K562 (cell line): ENCODE results near the gene UBR3. TPM values are rescaled to one million over a fixed set of nuclear protein-coding genes. Genes with fewer than 3 reads are reported as not detected.

Experiments used
- ADNP ChIP-seq: fragments of 200-800 bp; sonication (Bioruptor generic); IDR thresholded peaks from 2 replicates; pipeline ENCODE4 v1.6.1; 2016; ENCODE audit warnings: missing genetic modification characterization, missing compliant biosample characterization
- CBFA2T2 ChIP-seq: fragments of 450-650 bp; conservative IDR thresholded peaks from 2 replicates; pipeline ENCODE4 v1.6.1; 2017; ENCODE audit warnings: mild to moderate bottlenecking
- CBX1 ChIP-seq: sonication (generic); IDR thresholded peaks from 2 replicates; pipeline ENCODE4 v1.6.1; 2016; ENCODE audit warnings: antibody characterized with exemption, low read depth, mild to moderate bottlenecking
- ELF2 ChIP-seq: fragments of 250-450 bp; sonication (Bioruptor Pico); IDR thresholded peaks from 2 replicates; pipeline ENCODE4 v1.5.0; 2021; ENCODE audit warnings: mild to moderate bottlenecking
- ETS1 ChIP-seq: conservative IDR thresholded peaks from 2 replicates; pipeline ENCODE4 v1.6.1; 2011; ENCODE audit warnings: low read depth, mild to moderate bottlenecking, low read length; ENCODE audit not compliant: control insufficient read depth
- ETV5 ChIP-seq: sonication (generic); formaldehyde crosslinking; IDR thresholded peaks from 2 replicates; pipeline ENCODE4 v1.4.0; 2020; ENCODE audit warnings: low read depth, mild to moderate bottlenecking, missing genetic modification reagents
- HSF4 ChIP-seq: fragments of 250-450 bp; sonication (Bioruptor Pico); IDR thresholded peaks from 2 replicates; pipeline ENCODE4 v2.1.2; 2022; ENCODE audit warnings: mild to moderate bottlenecking, moderate library complexity, borderline replicate concordance
- IRF9 ChIP-seq: fragments of 450-650 bp; IDR thresholded peaks from 2 replicates; pipeline ENCODE4 v1.6.1; 2016; ENCODE audit warnings: missing biosample characterization, missing genetic modification characterization
- KDM2B ChIP-seq: fragments of 250-450 bp; sonication (Bioruptor Pico); IDR thresholded peaks from 2 replicates; pipeline ENCODE4 v1.8.0; 2021; ENCODE audit warnings: mild to moderate bottlenecking, moderate library complexity
- NCOR1 ChIP-seq: fragments of 450-650 bp; IDR thresholded peaks from 2 replicates; pipeline ENCODE4 v1.6.1; 2016; ENCODE audit warnings: mild to moderate bottlenecking, moderate library complexity
- NR3C1 ChIP-seq: sonication (generic); formaldehyde crosslinking; IDR thresholded peaks from 2 replicates; pipeline ENCODE4 v1.8.1; 2022; ENCODE audit warnings: missing genetic modification reagents
- OTX1 ChIP-seq: fragments of 450-650 bp; formaldehyde crosslinking; IDR thresholded peaks from 2 replicates; pipeline ENCODE4 v1.4.0; 2022; ENCODE audit warnings: mild to moderate bottlenecking
- POLR2H ChIP-seq: IDR thresholded peaks from 2 replicates; pipeline ENCODE4 v1.6.1; 2016; ENCODE audit warnings: missing genetic modification characterization, low read depth, mild to moderate bottlenecking, control low read depth, missing compliant biosample characterization, moderate library complexity
- PRDM10 ChIP-seq: fragments of 450-650 bp; IDR thresholded peaks from 2 replicates; pipeline ENCODE4 v1.6.1; 2018; ENCODE audit not compliant: partially characterized antibody
- PTBP1 ChIP-seq: fragments of 200-400 bp; formaldehyde crosslinking; IDR thresholded peaks from 2 replicates; pipeline ENCODE4 v1.6.1; 2017; ENCODE audit warnings: low read depth, low read length
- SNAPC5 ChIP-seq: fragments of 250-450 bp; sonication (Bioruptor Pico); IDR thresholded peaks from 2 replicates; pipeline ENCODE4 v1.8.0; 2021; ENCODE audit warnings: moderate library complexity, mild to moderate bottlenecking, inconsistent platforms
- SUPT5H ChIP-seq: fragments of 450-650 bp; IDR thresholded peaks from 2 replicates; pipeline ENCODE4 v1.6.1; 2016
- TCF3 ChIP-seq: sonication (generic); formaldehyde crosslinking; IDR thresholded peaks from 2 replicates; pipeline ENCODE4 v1.4.0; 2020; ENCODE audit warnings: mild to moderate bottlenecking, missing genetic modification reagents
- ZHX1 ChIP-seq: fragments of 150-350 bp; conservative IDR thresholded peaks from 2 replicates; pipeline ENCODE4 v1.6.1; 2014; ENCODE audit warnings: low read length
- ZNF143 ChIP-seq: sonication (generic); formaldehyde crosslinking; IDR thresholded peaks from 2 replicates; pipeline ENCODE4 v1.9.0; 2022; ENCODE audit warnings: mild to moderate bottlenecking, missing genetic modification reagents
- ZNF551 ChIP-seq: fragments of 250-450 bp; sonication (Bioruptor Pico); IDR thresholded peaks from 2 replicates; pipeline ENCODE4 v1.5.0; 2021; ENCODE audit warnings: mild to moderate bottlenecking, moderate library complexity
- polyA plus RNA-seq, 8 experiments: library from polyadenylated mRNA; depleted of rRNA in 4 of 8; stranded (reverse) in 5 of 8; unstranded in 3 of 8; fragments of >200 nt; fragmentation: Nextera tagmentation in 2 of 8; fragmentation: Illumina TruSeq in 1 of 8; extraction: Ambion mirVana in 2 of 8; extraction: Trizol in 1 of 8; gene quantifications; 2 replicates each; pipeline versions ENCODE4 v1.2.1 to v1.2.3, GENCODE V29; 2011 to 2014; ENCODE audit warnings: inconsistent platforms in 1 of 8, missing spikeins in 1 of 8
- total RNA-seq, 7 experiments: library from RNA; depleted of rRNA in 6 of 7; stranded (reverse); fragments of >200 nt in 6 of 7; fragmentation: Illumina TruSeq in 2 of 7; extraction: Trizol in 2 of 7; gene quantifications; 2 replicates each; pipeline versions ENCODE4 v1.2.1 to v1.2.3, GENCODE V29; 2011 to 2021; ENCODE audit warnings: low replicate concordance in 1 of 7

The UBR3 gene
- total and polyA plus RNA-seq, 9 of the 15 experiments (the other 6 are each of a cell fraction or from before 2014, with no cell fraction given), result 14.4 to 63.5 (median 40.4) TPM

GRCh38 chr2:170084820-170085491, 257.7 kb downstream of the UBR3 start (continued):
- TF ChIP-seq ZHX1 (no peak), TCF3 (CRISPR knock-in tag) (peak; percentile 56), SNAPC5 (CRISPR knock-in tag) (no peak), SUPT5H (no peak), KDM2B (CRISPR knock-in tag) (no peak), CBX1 (no peak), ZNF143 (no peak), NR3C1 (no peak), OTX1 (0 out of 2 replicates have a peak, but pooled peaks have one; percentile 34), PTBP1 (no peak), ETV5 (CRISPR knock-in tag) (no peak), HSF4 (CRISPR knock-in tag) (peak; percentile 83), ELF2 (CRISPR knock-in tag) (no peak), IRF9 (peak; percentile 82), CBFA2T2 (no peak), NCOR1 (no peak), PRDM10 (no peak), ZNF551 (CRISPR knock-in tag) (no peak), POLR2H (tag) (no peak; the same call in none of the 2 replicates), ETS1 (no peak), ADNP (no peak)
